Tongue (tissue), 2 donors: ENCODE results near the gene TBC1D22A. TPM values are rescaled to one million over a fixed set of nuclear protein-coding genes. Genes with fewer than 3 reads are reported as not detected.
A peak's percentile ranks its signal among the peaks of the same experiment; 100 is the strongest.

Experiments
- DNase-seq: peaks from one replicate; pipeline ENCODE4 v3.0.0-alpha.2; 2015
- total RNA-seq: library from RNA; depleted of rRNA; stranded (reverse); fragments of >200 nt; gene quantifications from one replicate; pipeline ENCODE4 v1.2.3, GENCODE V29; 2014

The TBC1D22A gene
- total RNA-seq, 1 donor from 2014 or later: 14.3 TPM

DNA sequence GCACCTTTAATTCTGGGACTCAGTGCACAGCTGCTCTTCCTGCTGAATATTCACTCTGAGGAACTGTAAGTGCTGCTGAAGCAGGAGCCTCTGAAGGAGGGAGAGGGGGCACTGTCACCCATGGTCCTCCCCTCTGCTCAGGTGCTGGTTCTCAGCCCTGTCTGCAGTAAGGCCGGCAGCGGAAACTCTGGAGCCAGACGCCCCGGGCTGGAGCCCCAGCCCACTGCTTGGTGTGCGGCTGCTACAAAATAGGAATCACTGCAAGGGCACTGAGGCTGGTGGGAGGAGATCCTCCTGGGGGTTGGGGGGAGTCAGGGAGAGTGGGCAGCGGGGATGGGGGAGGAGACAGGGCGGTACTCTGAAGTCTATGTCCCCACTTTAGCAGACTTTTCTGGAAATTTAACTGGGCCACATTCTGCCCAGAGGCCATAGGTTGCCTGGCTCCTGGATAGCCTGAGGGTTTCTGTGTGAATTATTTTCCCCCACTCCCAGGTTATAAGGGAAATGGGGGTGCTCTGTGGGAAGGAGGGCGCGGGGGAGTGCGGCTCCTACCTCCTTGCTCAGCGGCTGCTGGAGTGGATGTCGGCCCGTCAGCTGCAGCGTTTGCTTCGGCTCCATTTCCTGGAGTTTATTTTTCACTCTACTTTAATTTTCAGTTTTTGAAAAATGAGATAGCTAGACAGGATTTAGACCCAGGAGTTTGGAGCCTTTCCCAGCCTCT lies 33.6 kb downstream of the TBC1D22A start:
- DNase-seq: no peak

DNA sequence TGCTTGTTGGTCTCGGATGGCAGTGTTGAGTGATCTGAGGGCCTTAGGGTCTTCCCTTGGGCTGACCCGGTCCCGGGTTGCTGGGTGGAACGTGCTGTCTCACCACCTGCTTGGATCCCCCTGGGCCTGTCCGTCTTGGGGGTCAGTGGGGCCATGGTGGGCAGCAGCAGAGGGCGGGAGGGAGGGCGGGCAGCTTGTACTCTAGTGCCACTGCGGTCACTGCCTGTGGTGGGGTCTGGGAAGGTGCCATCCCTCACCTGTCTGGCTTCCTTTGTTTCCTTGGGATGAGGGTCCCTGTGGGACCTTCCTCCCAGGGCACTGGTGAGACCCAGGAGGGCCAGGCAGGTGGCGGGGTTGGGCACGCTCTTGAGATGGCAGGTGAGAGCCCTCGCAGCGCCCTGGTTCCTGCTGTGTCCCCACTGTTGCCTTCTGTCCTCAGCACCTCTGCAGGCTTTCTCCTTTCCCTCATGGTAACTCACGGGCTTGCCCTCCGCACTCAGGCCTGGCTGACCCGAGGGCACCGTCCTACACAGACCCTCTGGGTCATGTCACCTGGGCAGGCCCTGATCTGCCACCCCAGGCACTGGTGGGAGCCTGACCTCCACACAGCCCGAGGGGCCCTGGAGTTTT lies 34.2 kb downstream of the TBC1D22A start:
- no peak for DNase-seq

DNA sequence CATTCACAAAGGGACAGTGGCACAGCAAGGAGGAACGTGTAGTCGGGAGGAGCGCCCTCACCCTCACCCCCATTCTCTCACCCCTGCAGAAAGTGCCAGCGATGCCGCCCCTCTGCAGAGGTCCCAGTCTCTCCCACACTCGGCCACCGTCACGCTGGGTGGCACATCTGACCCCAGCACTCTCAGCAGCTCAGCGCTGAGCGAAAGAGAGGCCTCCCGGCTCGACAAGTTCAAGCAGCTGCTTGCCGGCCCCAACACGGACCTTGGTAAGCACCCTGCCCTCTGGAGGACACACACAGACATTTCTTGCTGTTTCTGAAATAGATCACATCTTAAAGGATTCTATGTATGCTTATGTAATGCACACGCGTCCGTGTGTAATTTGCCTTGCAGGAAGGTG lies 34.9 kb downstream of the TBC1D22A start:
- peak; percentile 82 for DNase-seq

DNA sequence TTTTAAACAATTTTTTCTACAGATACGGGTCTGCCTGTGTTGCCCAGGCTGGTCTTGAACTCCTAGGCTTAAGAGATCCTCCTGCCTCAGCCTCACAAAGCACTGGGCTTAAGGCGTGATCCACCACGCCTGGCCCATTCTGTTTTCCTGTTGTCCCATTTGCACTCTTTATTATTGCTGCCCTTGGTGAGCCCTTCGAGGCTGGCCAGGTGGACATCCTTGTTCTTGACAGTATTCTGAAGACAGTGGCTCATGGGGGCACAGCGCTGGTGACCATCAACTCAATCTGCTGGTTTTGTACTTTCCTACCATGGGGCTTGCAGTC lies 35.6 kb downstream of the TBC1D22A start:
- DNase-seq: no peak

DNA sequence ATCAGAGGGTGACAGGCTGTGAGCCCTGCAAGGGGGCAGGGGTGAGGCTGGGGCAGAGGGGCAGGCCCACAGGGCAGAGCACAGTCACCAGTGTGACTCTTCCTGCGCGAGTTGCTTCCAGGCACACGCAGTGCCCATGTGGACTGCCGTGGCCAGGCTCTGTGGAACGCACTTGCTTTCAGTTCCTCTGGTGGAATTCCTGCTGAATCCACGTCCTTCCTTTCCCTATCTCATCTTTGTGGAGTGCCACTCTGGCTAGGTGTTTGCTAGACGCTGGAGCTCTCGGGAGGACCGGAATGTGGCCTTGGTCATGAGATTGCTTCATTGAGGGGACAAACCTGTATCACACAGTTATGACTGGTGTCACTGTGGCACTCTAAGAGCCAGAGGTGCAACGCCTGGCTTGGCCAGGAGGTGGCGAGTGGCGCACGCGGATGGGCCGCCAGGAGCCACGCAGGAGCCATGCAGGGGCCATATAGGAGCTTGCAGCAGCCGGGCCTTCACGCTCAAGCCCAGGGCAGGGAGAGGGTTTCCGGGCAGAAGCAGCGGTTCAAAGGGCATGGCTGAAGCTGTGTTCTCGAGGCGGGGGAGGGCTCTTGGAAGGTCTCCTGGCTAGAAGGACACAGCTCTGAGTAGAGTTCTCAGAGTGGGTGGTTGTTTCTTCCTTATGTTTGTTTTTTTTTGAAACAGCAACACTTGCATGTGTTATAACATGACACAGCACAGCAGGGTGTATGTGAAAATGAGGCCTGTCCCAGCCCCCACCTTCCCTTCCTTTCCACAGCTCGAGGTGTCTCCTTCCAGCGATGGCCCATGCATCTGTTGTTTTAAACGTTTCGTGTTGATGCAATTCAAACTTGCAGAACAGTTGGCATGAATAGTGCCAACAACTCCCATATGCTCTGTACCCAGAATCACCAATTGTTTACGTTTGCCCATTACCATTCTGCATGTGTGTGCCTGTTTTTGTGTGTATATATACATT lies 36.2 kb downstream of the TBC1D22A start:
- DNase-seq: peak; percentile 80

DNA sequence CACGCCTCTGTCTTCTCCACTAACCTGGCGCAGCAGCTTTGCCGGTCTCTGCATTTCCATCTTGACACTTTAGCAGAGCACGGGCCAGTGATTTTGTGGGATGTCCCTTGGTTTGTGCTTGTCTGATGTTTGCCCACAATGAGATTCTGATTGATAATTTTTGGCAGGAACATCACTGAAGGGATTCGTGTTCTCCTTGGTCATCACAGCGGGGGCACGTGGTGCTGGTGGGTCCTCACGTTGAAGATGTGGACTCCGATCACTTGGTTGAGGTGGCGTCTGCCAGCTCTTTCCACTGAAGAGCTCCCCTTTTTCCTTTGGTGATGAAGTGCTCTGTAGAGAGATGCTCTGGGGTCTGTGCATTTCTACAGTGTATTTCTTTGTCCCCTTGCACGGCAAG lies 37.2 kb downstream of the TBC1D22A start:
- DNase-seq: no peak

DNA sequence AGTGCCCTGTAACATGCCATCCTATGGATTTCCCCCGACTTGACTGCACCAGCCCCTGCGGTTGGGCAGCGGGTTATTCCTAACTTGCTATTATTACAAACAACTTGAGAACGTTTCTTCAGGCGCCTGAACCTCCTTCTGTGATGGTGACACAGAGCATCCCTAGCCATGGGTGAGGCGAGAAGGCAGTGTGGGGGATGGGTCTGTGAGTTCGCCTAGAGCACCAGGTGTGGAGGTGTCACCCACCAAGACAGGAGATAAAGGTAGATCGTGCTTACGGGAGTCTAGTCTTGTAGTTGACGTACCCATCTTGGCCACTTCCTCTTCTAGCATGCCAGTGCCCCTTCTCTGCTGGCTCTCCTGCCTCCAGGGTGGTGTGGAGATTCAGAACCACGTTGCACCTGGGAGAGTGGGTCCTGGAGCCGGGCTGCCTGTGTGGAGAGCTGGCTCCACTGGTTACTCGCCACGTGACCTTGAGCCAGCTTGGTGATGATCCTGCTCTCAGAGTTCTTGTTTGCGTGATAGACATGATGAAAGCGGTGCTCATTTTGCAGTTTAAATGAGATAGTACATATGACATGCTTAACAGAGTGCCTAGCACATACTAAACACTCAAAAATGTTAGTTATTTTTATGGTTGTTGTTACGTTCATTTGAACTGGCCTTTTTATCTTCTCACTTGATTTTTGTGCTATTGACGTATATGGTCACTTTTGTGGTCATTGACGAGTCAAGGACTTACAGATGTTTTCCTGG lies 37.8 kb downstream of the TBC1D22A start:
- no peak for DNase-seq

DNA sequence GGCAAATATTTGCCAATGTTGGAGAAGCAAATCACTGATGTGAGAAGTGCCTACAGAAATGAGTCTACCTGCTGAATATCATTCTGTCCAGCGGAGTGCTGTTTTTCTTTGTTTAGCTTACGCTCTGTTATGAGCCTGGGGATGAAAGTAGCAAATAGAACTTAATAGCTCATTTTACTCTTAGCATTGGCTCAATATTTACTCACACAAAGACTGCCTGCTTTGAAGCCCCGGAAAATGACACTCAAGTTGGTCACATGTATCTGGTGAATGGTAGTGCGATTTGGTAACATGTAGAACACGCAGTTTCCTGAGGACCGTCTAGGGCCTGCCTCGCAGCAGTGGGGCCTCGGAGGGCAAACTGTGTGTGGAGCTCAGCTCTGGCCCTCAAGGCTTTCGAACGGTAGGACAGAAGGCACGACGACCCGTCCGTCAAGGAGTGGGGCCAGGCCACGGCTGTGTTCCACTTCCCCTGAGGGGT lies 38.9 kb downstream of the TBC1D22A start:
- DNase-seq: no peak

DNA sequence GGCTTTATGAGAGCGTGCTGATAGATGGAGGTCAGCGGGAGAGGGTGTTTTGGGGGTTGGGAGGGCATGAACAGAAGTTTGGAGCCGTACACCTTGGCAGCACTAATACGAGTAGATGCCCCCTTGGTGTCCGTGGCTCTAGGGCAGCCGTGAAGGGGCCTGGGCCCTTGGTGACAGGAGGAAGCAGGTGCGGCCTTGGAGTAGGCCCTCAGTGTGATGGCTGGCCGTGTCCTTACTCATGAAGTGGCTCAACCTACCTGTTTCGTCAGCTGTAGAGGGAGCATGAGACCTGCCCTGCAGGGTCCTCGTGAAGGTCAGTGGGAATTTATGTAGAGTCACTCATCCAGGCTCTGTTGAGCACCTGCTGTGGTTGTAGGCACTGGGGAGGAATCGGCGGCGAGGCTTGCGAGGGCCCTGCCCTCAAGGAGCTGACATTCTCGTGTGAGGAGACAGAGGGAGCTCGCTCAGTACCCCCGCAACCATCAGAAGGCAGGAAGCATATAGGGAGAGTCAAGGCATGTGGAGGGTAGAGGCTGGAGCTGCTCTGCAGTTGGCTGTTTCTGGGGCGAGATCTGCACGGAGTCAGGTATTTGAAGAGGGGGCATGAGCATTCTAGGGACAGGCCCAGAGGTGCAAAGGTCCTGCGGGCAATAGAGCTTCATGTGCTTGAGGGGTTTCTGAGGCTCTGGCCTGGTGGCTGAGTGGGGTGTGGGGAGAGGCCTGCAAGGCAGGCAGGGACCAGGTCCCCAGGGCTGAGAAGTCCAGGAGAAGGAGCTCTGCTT lies 39.6 kb downstream of the TBC1D22A start:
- no peak for DNase-seq

DNA sequence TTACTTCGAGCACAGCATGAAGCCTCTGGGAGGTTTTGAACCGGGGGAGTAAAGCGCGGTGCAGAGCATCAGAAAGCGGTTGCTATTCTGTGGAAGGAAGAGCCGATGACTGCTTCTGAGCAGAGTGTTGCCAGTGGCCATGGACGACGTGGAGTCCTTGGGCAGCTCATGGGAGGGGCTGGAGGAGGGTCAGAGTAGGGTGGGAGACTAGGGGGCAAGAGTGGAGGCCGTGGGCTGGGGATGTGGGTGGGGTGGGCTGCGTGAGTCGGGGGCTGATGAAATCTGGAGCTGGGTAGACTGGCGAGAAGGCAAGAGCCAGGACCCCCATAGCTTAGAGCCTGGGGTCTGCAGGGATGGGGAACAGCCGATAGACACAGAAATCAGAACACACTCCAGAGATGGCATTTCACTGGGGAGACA lies 40.2 kb downstream of the TBC1D22A start:
- no peak for DNase-seq

DNA sequence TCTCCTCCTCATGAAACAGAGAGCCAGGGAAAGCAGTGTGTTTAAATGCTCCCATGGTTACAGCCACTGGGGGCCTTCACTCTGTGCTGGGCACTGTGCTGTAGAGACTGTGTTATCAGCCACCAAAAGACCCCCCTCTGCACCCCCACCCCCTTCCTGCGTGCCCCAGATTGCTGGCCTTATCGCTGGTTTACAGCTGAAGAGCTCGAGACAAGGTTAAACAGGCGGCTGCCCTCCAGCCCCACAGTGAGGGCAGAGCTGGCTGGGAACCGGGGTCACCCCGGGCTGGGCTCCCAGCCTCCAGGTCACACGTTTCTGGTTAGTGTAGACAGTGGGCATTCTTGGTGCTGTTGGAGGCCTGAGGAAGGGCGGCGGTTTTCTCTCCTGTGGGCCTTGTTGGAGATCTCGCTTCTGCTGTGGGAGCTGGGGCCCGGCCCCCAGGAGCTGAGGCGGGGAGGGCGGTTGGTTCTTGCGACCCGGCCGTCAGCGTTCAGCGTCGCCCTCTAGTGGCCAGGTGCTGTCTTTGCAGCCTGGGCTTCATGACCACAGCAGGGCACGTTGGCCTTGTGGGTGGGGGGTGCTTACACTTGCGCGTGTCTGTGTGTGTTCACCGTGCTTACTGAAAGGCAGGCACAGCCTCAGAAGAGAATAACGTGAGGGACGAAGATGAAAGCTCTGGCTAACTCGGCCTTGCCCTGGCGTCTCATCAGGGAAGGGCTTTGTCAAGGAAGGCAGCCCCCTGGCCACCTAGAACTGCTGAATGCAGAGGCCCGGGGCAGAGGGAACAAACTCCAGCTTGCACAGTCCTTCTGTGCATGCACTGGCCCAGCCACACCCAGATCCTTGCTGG lies 40.8 kb downstream of the TBC1D22A start:
- peak; percentile 40 for DNase-seq

DNA sequence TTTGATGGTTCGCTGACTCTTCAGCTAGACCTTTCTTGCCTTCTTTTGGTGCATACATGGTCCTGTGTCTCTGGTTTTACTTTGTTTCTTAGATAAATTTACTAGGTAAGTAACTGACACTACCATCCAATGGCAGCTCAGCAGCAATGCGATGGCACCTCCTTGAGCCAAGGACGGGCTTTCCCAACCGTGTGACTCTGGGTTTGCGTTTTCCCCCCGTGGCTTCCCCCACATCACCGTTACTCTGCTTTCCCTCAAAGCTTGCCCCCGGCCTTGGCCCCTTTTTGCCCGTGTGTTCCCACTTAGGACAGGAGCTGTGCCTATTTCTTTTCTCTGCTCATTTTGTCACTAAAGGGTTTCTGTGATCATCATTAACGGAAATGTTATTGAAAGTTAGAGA lies 41.5 kb downstream of the TBC1D22A start:
- no peak for DNase-seq

DNA sequence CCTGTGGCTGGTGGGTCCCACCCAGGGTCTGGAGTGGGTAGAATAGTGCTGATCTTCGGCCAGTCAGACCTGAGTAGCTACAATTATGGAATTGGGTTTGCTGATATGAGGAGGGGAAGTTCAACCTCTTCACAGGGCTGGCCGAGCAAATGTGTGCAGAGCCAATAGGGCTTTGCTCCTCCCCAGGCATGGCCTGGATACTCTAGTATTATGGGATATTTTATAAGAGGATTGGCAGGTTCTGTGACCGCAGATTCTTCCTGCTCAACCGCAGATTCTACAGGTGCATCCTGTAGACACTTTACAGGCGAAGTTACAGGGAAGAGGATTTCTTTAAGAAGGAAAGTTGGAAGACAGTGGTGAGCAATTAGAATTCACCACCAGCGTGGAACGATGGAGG lies 44.3 kb downstream of the TBC1D22A start:
- DNase-seq: no peak

DNA sequence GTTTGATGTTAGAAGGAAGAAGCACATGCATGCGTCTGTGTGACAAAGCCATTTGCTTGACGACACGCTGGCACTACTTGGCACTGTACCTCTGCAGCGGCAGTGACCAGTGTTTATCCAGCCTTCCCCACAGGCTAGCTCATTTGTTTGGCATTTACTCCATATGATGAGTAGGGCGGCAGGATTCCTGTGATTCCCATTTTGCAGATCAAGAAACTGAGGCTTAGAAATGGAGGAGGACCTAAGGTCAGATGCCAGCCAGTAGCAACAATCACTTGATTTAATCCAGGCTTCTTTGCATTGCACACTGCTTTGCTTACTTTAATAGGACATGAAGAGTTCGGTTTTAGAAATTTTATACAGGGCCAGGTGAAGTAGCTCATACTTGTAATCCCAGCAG lies 45.0 kb downstream of the TBC1D22A start:
- DNase-seq: no peak

DNA sequence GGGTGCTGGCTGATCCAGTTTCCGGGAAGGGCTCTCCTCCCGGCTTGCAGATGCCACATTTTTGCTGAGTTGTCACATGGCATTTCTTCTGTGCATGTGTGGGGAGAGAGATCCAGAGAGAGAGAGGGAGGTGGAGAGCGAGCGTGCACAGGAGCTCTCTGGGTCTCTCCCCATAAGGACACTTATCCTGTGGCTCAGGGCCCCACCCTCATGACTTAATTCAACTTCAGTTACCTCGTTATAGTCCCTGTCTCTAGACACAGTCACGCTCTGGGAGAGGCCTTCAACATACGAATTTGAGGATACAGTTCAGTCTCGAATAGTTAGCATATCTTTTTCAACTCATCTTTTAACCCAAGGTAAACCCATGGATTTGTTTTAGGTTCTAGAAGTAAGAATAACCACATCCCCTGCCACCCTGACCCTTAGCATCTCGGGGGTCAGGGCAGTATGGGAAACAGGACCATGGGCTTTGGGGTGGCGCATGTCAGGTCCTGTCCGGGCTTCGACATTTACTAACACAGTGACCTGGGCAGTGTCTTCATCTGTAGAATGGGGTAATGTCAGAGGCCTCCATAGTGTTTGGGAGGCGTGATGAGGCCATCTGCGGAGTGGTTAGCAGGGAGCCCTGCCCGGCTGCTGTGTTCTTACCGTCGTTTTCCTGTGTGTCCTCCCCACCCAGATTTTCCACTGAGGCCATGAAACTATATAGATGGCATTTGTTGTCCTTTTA lies 46.9 kb downstream of the TBC1D22A start:
- DNase-seq: no peak

DNA sequence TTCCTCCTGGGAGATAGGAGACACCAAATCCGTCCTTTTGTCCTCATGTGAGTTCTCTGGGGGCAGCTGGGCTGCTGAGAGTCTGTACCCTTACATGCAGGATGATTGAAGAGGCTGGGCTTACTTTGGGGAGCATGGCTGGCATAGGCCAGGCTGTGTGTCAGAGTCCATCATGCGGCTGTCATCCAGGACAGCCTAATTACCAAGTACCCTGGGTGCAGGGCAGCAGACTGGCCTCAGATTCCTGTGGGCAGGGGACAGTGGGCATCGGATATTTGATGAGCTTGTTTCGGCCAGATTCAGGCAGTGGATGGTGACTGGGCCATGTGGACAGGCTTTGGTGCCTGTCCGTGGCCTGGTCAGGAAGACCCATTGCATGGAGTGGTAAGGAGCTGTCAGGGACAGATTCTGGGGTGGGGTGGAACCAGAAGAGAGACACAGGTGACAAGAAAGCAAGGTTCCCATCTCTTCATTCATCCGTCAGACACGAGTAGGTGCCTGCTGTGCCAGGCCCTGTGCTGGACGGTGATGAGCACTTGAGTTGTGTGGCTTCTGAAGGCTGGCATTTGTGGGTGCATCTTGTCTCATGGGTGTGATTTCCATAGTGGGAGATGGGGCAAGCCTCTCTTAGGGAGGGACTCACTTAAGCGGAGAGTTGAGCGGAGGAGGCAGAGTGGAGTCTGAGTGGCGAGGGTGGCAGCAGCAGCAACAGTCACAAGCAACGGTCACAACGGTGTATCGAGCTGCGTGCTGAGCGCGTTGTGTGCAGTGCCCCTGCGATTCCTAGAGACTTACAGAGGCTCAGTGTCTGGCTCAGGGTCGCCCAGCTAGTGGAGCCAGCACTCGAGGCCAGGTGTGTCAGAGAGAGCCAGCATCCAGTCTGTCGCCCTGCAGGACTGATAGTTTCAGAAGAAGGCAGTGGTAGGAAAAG lies 48.7 kb downstream of the TBC1D22A start:
- DNase-seq: no peak

DNA sequence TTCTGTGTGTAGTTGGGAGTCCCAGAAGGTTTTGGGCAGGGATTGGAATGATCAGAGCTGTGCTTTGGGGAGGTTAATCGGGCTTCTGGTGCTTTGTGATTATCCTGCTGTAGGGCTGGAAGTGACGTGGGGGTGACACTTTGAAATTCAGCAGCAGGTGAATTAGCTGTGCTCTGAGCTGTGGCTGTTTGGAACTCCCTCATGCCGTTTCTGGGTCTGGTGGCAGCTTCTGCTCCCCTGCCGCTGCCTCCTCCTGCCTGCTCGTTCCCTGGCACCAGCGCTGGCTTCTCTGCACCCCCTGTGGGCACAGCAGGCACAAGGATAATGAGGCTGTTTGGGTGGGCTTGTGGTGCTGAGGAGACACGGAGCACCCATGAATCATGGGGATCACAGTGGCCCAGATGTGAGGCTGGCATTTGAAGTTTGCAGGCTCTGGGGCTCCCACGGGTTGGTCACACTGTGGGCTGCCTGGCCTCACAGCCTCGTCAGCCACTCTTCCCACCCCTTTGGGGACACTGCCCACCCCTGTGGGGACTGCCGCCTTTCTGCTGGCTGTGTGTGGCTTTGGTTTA lies 49.7 kb downstream of the TBC1D22A start:
- DNase-seq: no peak

DNA sequence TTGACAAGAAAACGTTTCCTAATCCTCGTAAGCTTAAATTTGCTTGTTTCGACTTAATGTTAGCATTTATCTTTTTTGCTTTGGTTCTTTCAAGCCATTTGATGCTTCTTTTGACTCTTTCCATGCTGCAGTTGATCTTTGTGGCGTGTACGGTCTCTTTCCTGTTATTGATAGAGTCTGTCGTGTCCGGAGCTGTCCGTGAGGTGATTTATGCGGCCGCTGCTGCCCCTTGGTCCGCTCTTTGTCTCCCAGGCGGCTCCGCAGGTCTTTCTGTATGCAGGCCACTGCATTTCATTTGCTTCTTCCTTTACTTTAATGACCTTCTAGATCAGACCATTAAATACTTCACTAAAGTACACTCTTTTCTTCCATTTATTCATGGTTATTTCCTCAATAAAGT lies 50.3 kb downstream of the TBC1D22A start:
- DNase-seq: no peak
